Stimulated activated CD8-positive, alpha-beta memory T cell treated with anti-CD3 and anti-CD28 coated beads, Interleukin-12 subunit alpha, Interleukin-12 subunit beta, amount 100 ng/mL, for 4 hours (primary cell): ENCODE data around the gene ANKZF1.

Source experiments
- DNase-seq: peaks from one replicate; pipeline ENCODE4 v3.0.0-alpha.2; 2020; ENCODE audit warnings: low read depth

ANKZF1 gene

GRCh38 chr2:219282943-219283581, 53.5 kb downstream of the ANKZF1 start:
- DNase-seq: no peak

GRCh38 chr2:219284501-219285372, 55.1 kb downstream of the ANKZF1 start:
- no peak for DNase-seq

DNA sequence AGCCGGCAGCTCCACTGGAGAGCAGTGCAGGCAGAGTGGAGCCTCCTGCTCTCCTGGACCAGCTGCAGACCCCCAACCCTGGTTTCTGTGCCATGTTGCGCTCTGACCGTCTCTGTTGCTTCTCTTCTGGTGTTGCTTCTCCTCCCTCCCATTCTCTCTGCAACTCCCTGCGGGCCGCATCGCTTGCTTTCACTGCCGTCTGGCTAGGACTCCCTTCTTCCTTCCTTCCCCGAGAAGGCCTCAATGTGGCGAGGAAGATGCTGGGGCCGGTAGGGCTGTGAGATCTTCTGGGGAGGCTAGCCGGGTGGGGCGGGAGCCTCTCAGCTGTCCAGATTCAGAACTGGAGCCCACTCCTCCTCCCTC, 55.7 kb downstream of the ANKZF1 start:
- no peak for DNase-seq

GRCh38 chr2:219285894-219286425, 56.4 kb downstream of the ANKZF1 start:
- DNase-seq: no peak
